ENCODE data around the gene BSND.

DNA sequence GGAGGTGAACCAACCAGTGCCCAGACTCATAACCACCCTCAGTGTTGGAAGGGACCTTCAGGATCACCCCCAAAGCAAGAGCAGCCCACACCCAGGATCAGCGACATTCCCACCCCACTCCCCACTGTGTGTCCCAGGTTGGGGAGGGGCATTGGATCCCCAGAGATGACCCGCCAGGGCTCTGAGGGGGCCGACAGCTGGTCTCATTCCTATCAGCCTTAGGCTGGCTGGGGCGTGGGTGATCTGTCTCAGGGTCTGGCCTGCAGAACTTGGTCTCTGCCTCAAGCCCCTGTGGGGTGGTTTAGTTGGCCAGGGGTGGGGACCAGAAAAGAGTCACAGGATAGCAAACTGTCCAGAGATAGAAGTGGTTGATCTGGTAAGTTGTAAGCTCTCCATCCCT is 7.8 kb upstream of the BSND start:
- no peak for TF ChIP-seq EP300 (IDR thresholded peaks at IDR 0.05; ENCODE audit: borderline replicate concordance)
- TF ChIP-seq, protein P1, sequence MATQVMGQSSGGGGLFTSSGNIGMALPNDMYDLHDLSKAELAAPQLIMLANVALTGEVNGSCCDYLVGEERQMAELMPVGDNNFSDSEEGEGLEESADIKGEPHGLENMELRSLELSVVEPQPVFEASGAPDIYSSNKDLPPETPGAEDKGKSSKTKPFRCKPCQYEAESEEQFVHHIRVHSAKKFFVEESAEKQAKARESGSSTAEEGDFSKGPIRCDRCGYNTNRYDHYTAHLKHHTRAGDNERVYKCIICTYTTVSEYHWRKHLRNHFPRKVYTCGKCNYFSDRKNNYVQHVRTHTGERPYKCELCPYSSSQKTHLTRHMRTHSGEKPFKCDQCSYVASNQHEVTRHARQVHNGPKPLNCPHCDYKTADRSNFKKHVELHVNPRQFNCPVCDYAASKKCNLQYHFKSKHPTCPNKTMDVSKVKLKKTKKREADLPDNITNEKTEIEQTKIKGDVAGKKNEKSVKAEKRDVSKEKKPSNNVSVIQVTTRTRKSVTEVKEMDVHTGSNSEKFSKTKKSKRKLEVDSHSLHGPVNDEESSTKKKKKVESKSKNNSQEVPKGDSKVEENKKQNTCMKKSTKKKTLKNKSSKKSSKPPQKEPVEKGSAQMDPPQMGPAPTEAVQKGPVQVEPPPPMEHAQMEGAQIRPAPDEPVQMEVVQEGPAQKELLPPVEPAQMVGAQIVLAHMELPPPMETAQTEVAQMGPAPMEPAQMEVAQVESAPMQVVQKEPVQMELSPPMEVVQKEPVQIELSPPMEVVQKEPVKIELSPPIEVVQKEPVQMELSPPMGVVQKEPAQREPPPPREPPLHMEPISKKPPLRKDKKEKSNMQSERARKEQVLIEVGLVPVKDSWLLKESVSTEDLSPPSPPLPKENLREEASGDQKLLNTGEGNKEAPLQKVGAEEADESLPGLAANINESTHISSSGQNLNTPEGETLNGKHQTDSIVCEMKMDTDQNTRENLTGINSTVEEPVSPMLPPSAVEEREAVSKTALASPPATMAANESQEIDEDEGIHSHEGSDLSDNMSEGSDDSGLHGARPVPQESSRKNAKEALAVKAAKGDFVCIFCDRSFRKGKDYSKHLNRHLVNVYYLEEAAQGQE (IDR thresholded peaks at IDR 0.05; ENCODE audit: low read depth), result no peak
- TF ChIP-seq CREB1 (IDR thresholded peaks at IDR 0.05; ENCODE audit: low read depth), result no peak
- TF ChIP-seq YY1 (IDR thresholded peaks at IDR 0.05; ENCODE audit: low read depth), result no peak
- TF ChIP-seq, protein P2, sequence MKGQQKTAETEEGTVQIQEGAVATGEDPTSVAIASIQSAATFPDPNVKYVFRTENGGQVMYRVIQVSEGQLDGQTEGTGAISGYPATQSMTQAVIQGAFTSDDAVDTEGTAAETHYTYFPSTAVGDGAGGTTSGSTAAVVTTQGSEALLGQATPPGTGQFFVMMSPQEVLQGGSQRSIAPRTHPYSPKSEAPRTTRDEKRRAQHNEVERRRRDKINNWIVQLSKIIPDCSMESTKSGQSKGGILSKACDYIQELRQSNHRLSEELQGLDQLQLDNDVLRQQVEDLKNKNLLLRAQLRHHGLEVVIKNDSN (IDR thresholded peaks at IDR 0.05), result no peak
- TF ChIP-seq, protein P3, sequence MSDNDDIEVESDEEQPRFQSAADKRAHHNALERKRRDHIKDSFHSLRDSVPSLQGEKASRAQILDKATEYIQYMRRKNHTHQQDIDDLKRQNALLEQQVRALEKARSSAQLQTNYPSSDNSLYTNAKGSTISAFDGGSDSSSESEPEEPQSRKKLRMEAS (IDR thresholded peaks at IDR 0.05), result no peak
- no peak for TF ChIP-seq TEAD4 (IDR thresholded peaks at IDR 0.05)
- no peak for TF ChIP-seq TAF1 (IDR thresholded peaks at IDR 0.05; ENCODE audit: low read depth)
- TF ChIP-seq RAD21 (IDR thresholded peaks at IDR 0.05; ENCODE audit: low read depth), result no peak
